Superior temporal gyrus (tissue), 1 donor: Measurements from ENCODE around the gene SLC35B4.
A peak's percentile ranks its signal among the peaks of the same experiment; 100 is the strongest.
"Not testable (repeated sequence)": the region's sequence is repeated elsewhere in the genome, so short reads cannot be mapped to it uniquely, and the experiment has no call there.

ENCODE experiments used
- DNase-seq: peaks from one replicate; pipeline ENCODE4 v3.0.0-alpha.2; 2016; ENCODE audit errors: extremely low spot score

The SLC35B4 gene

DNA sequence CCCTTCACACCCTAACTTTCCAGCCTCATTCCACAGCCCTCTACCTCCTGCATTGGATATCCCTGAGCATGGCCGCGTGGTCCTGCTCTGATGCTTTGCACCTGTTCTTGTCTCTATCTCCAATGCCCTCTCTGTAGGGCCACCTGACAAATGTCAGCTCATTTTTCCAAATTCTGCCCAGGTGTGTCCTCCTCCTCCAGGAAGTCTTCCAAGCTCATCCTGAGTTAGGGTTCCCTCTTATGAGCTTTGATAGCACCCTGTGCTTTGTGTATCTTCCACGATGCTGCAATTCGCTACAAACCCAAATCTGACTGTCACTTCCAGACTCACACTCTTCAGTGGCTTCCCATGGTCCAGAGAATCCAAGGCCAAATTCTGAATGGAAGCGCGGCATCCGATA, 14.7 kb upstream of the SLC35B4 start:
- DNase-seq: no peak

DNA sequence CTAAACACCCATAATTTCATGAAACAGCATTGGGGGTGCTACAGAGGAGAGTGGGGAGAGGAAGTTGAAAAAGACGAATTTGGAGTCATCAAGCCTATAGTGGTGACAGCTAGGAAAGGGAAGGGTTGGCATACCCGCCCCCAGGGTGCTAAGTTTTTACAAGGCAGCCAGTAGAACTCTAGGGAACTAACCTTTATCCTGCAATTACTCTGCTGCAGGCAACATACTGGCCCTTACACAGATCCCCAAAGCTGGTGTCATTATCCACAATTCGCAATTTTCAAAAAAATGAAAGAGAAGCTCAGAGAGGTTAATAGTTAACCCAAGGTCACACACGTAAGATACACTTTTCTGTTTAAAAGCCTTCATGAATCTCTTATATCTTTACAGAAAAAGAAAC, 14.2 kb upstream of the SLC35B4 start:
- DNase-seq: no peak

DNA sequence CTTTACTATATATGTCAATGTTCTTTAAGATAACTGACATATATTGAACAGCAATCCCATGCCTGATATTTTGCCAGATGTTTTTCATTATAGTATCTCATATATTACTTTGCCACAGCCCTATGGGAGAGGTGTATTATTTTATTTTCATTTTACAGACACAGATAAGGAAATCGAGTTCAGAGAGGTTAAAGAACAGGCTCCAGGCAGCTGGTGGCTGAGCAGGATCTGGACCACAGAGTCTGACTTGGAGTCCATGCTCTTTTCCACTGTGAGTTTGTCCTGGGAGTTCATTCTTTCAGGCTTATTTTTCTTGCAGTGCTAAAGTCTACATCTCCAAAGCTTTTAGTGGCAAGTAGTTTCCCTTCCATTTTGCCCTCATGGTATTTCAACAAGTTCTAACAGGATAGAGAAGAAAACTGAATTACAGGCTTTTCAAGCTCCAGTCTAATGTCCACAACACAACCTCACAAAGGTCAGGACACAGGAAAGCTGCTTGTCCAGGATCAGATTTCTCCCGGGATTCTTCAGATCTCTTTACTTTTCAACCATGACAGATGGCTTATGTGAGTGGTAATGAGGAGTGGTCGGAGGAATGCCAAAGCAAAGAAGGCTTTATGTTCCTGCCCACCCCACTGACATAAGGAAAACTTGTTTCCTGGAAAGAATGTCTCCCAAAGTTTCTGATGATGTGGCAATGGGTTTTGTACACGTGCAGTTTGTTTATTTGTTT, 13.1 kb upstream of the SLC35B4 start:
- no peak for DNase-seq

DNA sequence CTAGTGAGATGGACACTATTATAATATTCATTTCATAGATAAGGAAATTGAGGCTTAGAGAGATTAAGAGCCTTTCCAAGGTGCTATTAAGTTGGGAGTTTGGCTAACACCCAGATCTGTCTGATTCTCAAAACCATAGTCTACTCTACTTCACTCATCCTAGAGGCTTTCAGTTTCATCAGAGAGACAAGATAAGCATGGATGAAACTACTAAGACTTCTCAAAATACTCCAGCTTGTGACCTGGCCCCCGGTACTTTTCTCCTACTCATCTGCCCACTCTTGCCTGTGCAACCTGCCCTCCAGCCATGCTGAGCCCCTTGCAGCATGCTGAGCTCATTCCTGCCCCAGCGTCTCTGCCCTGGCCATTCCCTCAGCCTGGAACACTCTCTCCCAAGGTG, 12.2 kb upstream of the SLC35B4 start:
- DNase-seq: no peak

DNA sequence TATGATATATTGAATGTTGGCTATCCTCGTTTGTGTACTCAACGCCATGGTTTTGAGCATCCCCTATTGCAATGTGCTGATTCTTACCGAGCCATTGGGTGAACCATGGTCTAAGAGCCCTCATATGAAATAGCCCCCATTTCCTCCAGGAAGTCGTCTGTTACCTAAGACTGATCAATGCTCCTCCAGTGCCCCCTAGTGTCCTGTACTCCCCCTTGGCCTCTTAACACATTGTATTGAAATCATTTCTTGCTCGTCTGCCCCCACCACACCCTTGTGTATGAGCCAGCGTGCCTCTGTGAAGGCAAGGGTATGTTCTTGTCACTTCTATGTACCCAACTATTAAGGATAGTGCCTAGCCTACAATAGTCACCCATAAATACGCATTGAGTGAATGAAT, 11.2 kb upstream of the SLC35B4 start:
- peak; percentile 63 for DNase-seq

DNA sequence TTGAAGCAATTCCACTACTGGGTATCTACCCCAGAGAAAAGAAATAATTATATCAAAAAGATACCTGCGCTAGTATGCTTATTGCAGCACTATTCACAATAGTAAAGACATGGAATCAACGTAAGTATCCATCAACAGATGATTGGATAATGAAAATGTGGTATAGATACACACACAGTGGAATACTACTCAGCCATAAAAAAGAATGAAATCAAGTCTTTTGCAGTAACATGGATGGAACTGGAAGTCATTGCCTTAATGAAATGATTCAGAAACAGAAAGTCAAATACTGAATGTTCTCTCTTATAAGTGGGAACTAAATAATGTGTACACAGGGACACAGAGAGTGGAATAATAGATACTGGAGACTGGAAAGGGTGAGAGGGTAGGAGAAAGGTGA, 7.4 kb upstream of the SLC35B4 start:
- DNase-seq: no peak

DNA sequence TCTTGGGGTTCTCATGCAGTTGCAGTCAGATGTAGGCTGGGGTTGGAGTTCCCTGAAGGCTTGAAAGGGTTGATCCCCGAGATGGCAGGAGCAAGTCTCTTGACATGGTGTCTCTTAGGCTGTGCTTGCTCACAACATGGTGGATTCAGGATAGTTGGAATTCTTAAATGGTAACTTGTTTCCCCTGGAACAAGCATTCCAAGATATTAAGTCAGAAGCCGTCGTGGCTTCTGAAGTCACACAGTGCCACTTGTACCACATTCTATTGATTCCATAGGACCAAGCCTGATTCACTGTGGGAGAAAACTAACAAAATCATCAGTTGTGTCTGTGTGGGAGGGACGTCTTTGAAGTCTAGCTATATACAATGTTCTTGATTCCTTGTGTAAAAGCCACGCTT, 3.5 kb upstream of the SLC35B4 start:
- DNase-seq: no peak

DNA sequence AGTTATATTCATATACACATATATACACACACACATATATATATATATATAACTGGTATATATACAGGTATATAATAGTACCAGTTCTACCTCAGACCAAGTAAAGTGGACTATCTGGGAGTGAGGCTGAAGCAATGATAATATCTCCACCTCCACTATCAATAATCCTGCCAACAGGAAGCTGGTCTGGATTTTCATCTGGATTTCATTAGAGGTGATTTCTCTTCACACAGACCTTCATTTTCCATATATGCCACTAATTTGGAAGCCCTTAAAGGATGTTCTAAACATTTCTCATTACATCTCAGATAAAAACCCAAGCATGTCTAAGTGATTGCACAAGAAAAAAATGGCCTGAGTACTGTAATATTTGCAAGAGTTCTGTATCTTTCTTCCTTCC, 1.7 kb upstream of the SLC35B4 start:
- DNase-seq: no peak

DNA sequence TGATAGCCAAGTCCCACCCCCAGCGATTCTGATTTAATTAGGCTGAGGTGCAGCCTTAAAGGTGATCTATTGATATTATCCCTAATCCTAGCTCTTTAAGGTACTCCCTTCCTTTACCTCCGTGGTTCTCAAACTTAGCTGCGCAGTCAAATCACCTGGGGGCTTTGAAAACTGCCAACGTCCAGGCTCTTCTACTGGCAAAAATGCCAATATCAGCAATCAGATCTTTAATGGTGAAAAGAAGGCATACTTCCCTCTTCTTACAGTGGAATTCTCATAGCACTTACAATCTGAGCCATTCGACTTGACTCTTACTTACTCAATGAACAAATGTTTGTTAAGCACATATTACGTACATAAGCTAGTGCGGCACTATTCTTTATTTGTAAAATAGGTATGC, 704 bp upstream of the SLC35B4 start:
- DNase-seq: no peak

DNA sequence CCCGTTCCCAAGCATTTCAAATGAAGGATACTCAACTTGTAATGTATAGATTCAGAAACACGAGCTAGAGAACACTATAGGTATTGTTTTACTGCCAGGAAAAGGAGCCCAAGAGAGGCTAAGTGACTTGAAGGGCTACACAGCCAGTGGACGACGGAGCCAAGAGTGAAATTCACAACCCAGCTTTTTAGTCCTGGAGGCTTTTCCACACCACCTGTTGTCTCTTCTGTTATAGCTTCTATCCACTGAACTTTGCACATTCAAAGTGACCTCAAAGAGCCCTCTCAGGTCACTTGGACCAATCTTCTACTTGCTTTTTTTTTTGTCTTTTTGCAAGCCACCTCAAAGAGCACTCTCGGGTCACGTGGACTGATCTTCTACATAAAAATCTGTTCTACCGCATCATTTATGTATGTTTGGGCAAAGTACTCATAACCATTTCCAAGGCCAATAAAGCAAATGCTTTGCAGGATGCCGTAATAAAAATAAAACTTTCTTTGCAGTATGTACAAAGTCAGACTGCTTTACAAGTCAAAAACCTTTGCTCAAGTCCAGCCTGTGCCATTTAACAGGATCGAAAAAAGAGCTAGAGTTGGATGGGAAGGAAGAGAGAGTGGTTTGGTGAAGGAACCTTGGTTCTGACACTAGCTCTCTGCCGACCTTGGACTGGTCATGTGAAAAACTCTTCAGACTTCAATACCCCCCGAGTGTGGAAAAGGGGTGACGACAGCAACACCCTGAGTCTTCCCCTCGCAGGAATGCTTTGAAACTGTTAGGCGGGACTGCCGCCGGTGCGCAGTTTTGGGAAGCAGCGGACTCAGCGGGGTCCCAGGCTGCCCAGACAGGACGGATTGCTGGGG, 821 bp downstream of the SLC35B4 start:
- DNase-seq: peak; percentile 44

DNA sequence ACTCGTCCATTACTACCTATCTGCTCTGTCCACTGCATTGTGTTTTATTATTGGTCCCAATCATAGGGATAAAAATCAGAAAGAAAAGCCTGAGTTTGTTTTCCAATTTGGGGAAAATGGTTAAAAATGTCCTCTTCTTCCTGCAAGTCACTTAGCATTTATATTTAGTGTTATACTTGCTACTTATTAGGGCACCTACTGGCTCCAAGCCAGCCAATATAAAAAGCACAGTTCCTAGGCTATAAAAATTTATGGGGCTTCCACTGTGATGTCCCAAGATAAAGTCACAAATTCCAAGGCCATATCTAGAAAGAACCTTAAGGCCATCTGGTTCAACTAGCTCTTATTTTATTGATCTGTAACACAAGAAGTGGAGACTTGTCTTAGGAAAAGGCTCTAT, 3.2 kb downstream of the SLC35B4 start:
- no peak for DNase-seq

DNA sequence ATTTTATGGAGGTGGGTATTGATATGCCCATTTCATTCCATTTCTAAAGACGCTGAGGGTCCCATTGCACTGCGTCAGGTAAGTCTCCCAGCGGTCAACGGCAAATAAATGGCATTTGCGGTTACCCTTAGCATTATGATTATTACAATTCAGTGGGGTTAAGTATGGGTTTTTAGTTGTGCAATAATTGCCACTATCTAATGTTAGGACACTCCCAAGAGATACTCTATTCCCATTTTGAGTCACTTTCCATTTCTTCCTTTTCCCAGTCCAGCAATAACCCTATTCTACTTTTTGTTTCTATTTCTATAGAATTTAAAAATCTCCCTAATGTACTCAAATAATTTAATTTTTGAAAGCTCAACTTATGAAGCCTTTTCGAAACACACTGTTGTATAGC, 4.0 kb downstream of the SLC35B4 start:
- DNase-seq: no peak

DNA sequence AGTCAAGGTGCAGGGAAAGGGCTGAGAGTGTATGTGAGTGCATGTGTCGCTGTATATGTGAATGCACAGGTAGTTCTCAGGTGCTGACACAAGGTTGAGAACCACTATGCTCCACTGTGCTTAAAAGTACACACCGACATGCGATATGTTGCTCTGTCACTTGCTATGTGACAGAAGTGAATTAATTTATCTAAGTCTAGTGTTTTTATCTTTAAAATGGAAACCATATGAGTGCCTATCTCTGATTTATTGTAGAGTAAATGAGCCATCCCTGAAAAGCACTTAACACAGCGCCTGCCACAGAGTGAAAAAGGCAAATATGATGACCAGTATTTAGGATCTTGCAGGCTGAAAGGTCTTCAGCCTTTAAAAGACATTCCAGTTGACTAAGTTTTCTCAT, 4.9 kb downstream of the SLC35B4 start:
- DNase-seq: no peak

DNA sequence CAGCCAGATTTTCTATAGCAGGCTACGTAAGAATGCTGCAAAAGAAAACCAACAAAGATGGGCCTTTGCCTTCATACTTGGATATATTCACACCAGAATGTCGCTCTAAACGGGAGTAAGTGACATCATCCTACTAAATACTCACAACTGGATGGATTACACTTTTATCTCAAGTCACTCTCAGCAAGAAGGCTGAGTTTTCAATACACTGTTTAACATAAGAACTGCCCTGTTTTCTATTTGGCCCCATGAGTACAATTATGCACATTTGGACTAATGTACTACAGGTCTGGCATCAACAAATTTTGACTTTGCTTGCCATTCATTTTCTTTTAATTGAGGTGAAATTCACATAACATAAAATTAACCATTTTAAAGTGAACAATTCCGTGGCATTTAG, 8.2 kb downstream of the SLC35B4 start:
- DNase-seq: no peak

DNA sequence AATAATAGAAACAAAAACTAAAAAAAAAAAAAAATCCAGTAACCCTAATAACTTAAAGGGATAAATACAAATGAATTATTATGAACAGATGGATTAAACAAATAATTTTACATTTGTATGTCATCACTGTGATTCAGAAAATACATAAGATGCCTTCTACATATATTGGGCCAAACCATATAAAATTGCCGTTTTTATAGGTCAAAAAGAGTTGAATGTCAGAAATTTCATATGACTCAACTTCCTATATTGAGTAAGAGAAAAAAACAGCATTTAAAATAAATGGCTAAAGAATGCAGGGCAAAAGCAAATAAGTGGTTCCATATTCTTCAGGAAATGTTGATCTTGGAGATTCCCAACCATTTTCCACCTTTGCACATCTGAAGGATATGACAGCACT, 9.4 kb downstream of the SLC35B4 start:
- no peak for DNase-seq

DNA sequence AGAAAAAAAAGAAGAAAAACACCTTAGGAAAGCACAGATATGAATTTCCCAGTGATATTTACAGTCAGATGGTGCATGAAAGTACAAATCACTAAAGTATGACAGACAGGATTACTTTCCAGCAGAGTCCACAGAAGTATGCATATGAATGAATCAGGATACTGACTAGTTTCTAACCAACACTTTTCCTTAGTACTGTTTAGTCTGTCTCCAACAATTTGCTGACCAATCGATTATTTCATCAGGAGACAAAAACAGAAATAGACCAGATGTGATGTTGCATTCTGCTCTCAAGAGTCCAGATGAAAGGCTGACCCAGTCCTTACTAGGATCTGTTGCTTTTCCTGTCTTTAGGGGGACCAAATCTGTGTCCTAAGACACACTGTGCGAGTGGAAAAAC, 14.6 kb downstream of the SLC35B4 start:
- peak; percentile 14 for DNase-seq

DNA sequence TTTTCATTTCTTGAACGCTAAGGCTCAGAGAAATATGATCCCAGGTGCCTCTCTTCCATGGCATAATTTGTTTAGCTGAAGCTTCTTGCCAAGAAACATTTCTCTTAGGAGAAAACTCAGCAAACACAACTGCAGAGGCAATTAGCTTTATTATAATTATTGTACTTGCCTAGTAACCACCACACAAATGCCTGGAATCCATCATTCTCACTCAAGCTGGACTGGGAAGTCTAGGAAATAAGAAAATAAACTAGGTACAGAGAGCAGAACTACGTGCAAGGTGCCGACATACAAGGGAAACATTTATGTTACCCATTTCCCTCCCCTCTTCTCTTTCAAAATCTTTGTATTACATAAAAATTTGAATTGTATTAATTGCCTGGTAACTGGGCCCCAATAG, 15.1 kb downstream of the SLC35B4 start:
- DNase-seq: peak; percentile 18

DNA sequence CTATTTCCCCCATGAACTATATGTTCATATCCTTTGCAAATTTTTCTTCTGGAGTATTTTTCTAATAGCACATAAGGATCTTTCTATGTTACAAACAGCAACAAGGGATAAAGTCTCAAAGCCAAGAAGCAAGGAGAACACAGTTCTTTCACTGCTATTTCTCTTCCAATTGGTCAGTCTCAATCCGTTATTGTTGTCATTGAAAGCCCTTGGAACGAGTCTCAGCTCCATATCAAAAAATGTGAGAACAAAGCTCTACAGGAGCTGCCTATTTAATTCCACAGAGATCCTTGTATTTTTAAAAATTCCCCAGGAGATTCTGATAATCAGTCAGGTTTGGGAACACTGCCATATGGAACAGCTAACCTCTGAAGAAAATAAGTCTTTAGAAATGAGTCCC, 15.7 kb downstream of the SLC35B4 start:
- peak; percentile 48 for DNase-seq

DNA sequence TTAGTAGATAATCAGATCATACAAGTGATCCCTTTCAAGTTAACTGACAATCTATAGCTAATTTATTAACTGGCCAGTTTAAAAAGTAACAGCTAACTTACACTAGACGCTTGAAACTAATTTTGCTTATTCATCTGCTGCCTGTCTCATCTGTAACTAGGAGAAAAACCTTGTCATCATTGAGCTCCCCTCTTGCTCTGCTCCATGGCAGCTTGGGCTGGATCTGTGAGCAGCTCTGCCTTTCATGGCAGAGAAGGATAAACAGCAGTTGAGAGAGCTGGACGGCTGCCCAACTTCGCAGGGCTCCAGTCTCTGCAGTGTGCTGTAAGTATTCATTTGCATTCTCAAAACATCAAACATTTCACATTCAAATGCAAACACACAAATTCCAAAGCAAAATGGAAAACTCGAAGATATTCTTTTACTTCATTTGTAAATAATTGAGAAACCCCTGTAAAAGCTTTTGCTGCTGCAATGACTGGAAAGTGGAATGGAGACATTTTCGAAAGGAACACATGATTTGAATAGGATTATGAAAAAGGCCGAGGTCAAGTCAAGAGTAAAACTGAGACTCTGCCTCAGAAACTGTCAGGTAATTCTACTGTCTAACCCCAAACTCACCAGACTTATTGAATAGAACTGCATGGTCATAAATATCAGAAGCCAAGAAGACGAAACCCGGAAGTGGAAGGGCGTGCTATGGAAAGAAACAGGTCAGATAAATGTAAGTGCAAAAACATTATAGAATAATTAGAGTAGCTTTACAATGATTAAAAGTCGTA, 17.6 kb downstream of the SLC35B4 start:
- DNase-seq: peak; percentile 91

DNA sequence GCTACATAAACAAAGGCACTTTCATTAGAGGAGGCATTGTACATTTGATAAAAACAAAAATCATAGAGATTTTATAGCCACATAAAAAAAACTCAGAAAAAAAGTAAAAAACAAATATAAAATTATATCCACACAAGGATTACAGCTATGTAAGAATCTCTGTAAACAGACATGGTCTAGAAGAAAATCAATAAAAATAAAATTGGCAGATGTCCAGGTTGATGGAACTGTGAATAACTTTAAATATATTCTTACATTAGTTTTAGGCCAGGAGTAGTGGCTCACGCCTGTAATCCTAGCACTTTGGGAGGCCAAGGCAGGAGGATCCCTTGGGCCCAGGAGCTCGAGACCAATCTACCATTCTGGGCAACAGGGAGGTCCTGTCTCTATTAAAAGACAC, 19.2 kb downstream of the SLC35B4 start:
- no peak for DNase-seq

DNA sequence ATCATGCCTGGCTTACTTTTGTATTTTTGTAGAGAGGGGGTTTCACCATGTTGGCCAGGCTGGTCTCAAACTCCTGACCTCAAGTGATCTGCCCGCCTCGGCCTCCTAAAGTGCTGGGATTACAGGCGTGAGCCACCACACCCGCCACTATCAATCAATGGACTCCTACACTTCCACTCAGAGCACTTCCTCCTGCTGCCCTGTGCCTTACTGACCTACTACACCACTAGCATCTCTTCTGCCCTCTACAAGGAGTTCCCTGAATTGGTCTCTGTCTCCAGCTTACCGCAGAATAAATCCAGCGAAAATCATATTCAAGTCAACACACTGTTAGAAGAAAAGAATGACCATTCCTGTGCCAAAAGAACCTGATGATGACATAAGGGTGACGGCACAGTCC, 20.7 kb downstream of the SLC35B4 start:
- not testable (repeated sequence) for DNase-seq

DNA sequence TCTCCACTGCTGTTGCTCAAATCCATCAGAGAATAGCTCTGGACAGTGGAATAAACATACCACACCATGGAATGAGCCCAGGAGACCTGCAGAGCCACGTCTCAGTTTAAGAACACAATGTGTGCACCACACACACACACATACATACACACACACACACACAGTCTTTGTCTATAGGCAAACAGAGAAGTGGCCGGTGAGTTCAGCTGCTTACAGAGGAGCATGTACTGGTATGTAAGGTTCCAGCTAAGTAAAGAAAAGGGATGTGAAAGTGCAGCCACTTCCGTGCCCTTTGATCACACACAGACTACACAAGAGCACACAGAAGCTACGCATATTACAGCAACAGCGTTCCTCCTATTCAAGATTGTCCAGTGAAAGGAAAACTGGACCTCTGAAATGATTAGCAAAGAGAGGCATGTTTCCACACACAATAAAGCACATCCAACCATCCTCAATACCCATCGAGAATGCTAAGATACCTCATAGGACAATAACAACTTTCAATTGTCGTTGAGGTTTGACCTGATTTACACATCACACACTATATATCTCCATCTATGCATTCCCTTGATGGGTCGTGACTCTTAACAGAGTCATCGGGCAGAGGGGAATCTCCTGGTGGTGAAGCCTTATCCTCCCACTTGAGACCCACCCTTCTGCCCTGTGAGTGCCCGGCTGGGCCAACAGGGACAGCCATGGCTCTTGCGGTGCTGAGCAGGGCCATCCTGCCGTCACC, 23.6 kb downstream of the SLC35B4 start:
- DNase-seq: peak; percentile 26
